HEK293 (cell line): Measurements from ENCODE around the gene KCNQ1.
A peak's percentile ranks its signal among the peaks of the same experiment; 100 is the strongest.

Experiments used
- CTCF ChIA-PET: fragments of 350-600 bp; formaldehyde crosslinking; extraction: SDS; loops from one replicate; lab custom pipeline; 2021; ENCODE audit warnings: antibody characterized with exemption; lab: Yijun Ruan, JAX
- POLR2A ChIA-PET: fragments of 300-600 bp; formaldehyde crosslinking; extraction: SDS; loops from one replicate; lab custom pipeline; 2020; ENCODE audit warnings: antibody characterized with exemption, inconsistent platforms; lab: Yijun Ruan, JAX
- H3K27ac ChIP-seq: fragments of 200-500 bp; sonication (Bioruptor generic); 2 replicates; pipeline ENCODE4 v1.5.1; 2014; ENCODE audit warnings: low read depth, low read length, control low read depth, inconsistent platforms; ENCODE audit errors: extremely low read depth
- H3K36me3 ChIP-seq, 2 experiments: fragments of 200-500 bp in 1 of 2; sonication (Bioruptor generic) in 1 of 2; 1 replicate in 1 of 2; 2 replicates in 1 of 2; pipeline ENCODE4 v1.5.1; 2014 to 2017; ENCODE audit warnings: inconsistent platforms in 2 of 2, low read length in 2 of 2; ENCODE audit not compliant: control insufficient read depth in 2 of 2, insufficient read depth in 1 of 2
- H3K4me1 ChIP-seq: fragments of 200-500 bp; sonication (Bioruptor generic); 2 replicates; pipeline ENCODE4 v1.5.1; 2014; ENCODE audit warnings: mild to moderate bottlenecking, low read length, inconsistent platforms; ENCODE audit not compliant: control insufficient read depth, insufficient read depth
- H3K4me3 ChIP-seq: 2 replicates; pipeline ENCODE4 v1.5.1; 2011; ENCODE audit warnings: low read depth, mild to moderate bottlenecking, control low read depth, low read length, moderate library complexity
- H3K9me3 ChIP-seq: fragments of 200-500 bp; sonication (Bioruptor generic); 2 replicates; pipeline ENCODE4 v1.5.1; 2014; ENCODE audit warnings: low read depth, low read length, inconsistent platforms; ENCODE audit not compliant: control insufficient read depth, insufficient read depth
- GLI2 ChIP-seq: fragments of 450-650 bp; formaldehyde crosslinking; IDR thresholded peaks from 2 replicates; pipeline ENCODE4; 2017; ENCODE audit warnings: missing biosample characterization, missing genetic modification characterization, low read depth, borderline replicate concordance
- GLIS2 ChIP-seq: fragments of 450-650 bp; formaldehyde crosslinking; IDR thresholded peaks from 2 replicates; pipeline ENCODE4 v1.5.1; 2016; ENCODE audit warnings: missing biosample characterization, missing genetic modification characterization
- HOXC10 ChIP-seq: sonication (generic); formaldehyde crosslinking; IDR thresholded peaks from 2 replicates; pipeline ENCODE4 v1.8.1; 2023; ENCODE audit warnings: mild to moderate bottlenecking, missing genetic modification reagents
- KLF10 ChIP-seq: fragments of 450-650 bp; IDR thresholded peaks from 2 replicates; pipeline ENCODE4 v1.5.1; 2018; ENCODE audit warnings: missing biosample characterization, mild to moderate bottlenecking, missing genetic modification characterization
- MEIS1 ChIP-seq: sonication (generic); formaldehyde crosslinking; IDR thresholded peaks from 2 replicates; pipeline ENCODE4 v1.8.1; 2022; ENCODE audit warnings: missing genetic modification reagents, mild to moderate bottlenecking, borderline replicate concordance
- MZF1 ChIP-seq: fragments of 450-650 bp; formaldehyde crosslinking; IDR thresholded peaks from 2 replicates; pipeline ENCODE4 v1.5.1; 2017; ENCODE audit warnings: missing biosample characterization, missing genetic modification characterization, borderline replicate concordance
- OVOL3 ChIP-seq: fragments of 450-650 bp; formaldehyde crosslinking; IDR thresholded peaks from 2 replicates; pipeline ENCODE4 v1.5.1; 2016; ENCODE audit warnings: missing biosample characterization, missing genetic modification characterization
- SCRT2 ChIP-seq: fragments of 450-650 bp; formaldehyde crosslinking; IDR thresholded peaks from 2 replicates; pipeline ENCODE4 v1.5.1; 2016; ENCODE audit warnings: missing biosample characterization, missing genetic modification characterization
- WT1 ChIP-seq: fragments of 450-650 bp; formaldehyde crosslinking; IDR thresholded peaks from 2 replicates; pipeline ENCODE4 v1.5.1; 2016; ENCODE audit warnings: missing biosample characterization, missing genetic modification characterization
- ZBTB20 ChIP-seq: fragments of 450-650 bp; formaldehyde crosslinking; IDR thresholded peaks from 2 replicates; pipeline ENCODE4 v1.5.1; 2016; ENCODE audit warnings: missing biosample characterization, missing genetic modification characterization
- ZBTB8A ChIP-seq: fragments of 450-650 bp; formaldehyde crosslinking; IDR thresholded peaks from 2 replicates; pipeline ENCODE4 v1.5.1; 2016; ENCODE audit warnings: missing biosample characterization, missing genetic modification characterization
- ZNF148 ChIP-seq: fragments of 450-650 bp; formaldehyde crosslinking; IDR thresholded peaks from 2 replicates; pipeline ENCODE4 v1.5.0; 2017; ENCODE audit warnings: missing biosample characterization, missing genetic modification characterization, borderline replicate concordance
- ZNF426 ChIP-seq: fragments of 450-650 bp; formaldehyde crosslinking; IDR thresholded peaks from 2 replicates; pipeline ENCODE4 v1.5.1; 2017; ENCODE audit warnings: missing biosample characterization, missing genetic modification characterization, mild to moderate bottlenecking, inconsistent platforms, moderate library complexity
- ZNF558 ChIP-seq: fragments of 450-650 bp; formaldehyde crosslinking; IDR thresholded peaks from 2 replicates; pipeline ENCODE4 v1.5.1; 2016; ENCODE audit warnings: missing biosample characterization, missing genetic modification characterization
- ZNF580 ChIP-seq: fragments of 450-650 bp; formaldehyde crosslinking; IDR thresholded peaks from 2 replicates; pipeline ENCODE4 v1.5.1; 2016; ENCODE audit warnings: missing biosample characterization, missing genetic modification characterization
- ZNF639 ChIP-seq: fragments of 450-650 bp; formaldehyde crosslinking; IDR thresholded peaks from 2 replicates; pipeline ENCODE4 v1.5.1; 2016; ENCODE audit warnings: missing biosample characterization, missing genetic modification characterization
- TF ChIP-seq, protein P1 (sequence below): fragments of 450-650 bp; formaldehyde crosslinking; conservative IDR thresholded peaks from 2 replicates; pipeline ENCODE4 v1.5.1; 2016; ENCODE audit warnings: low read depth, missing biosample characterization, missing genetic modification characterization

Gene KCNQ1

GRCh38 chr11:2673250-2673610 lies 228.4 kb downstream of the KCNQ1 start:
- CTCF ChIA-PET: interaction anchor here (0.6 kb wide), 1 partner anchor 36 kb away, joined by 3 read pairs; no protein-coding TSS in a partner anchor
- no peak overlapping the region for H3K27ac ChIP-seq
- no peaks in the 10 kb centered on the region for H3K4me1 ChIP-seq
- no peak overlapping the region for H3K4me3 ChIP-seq
- no peak for TF ChIP-seq GLIS2 (tag by site-specific recombination)
- TF ChIP-seq ZBTB8A: no peak
- TF ChIP-seq ZNF639: no peak
- TF ChIP-seq SCRT2: peak; percentile 53
- TF ChIP-seq, all 188 proteins: peak for 1
- no peaks in the 10 kb centered on the region for H3K9me3 ChIP-seq
- POLR2A ChIA-PET: no interaction called here
- peaks cover 0 to 48% of the 10 kb centered on the region in 2 experiments; a peak in 1 of 3 replicates for H3K36me3 ChIP-seq

GRCh38 chr11:2673871-2674471 lies 229.2 kb downstream of the KCNQ1 start:
- Histone ChIP-seq H3K4me3 (no peak overlapping the region), H3K9me3 (no peaks in the 10 kb centered on the region), H3K36me3 (peaks cover 0 to 41% of the 10 kb centered on the region in 2 experiments; a peak in 1 of 3 replicates), H3K27ac (no peak overlapping the region), H3K4me1 (0 out of 2 replicates have a peak, but pooled peaks cover 4% of the 10 kb centered on the region)
- ChIA-PET POLR2A (interaction anchor here (0.6 kb wide), 1 partner anchor 65 kb away, joined by 5 read pairs; no protein-coding TSS in a partner anchor), CTCF (no interaction called here)
- TF ChIP-seq MZF1 (tag by site-specific recombination) (no peak), HOXC10 (CRISPR knock-in tag) (no peak), ZBTB20 (tag by site-specific recombination) (no peak), KLF10 (tag by site-specific recombination) (no peak), ZNF148 (tag by site-specific recombination) (no peak), ZNF558 (tag by site-specific recombination) (no peak), GLI2 (no peak), ZNF580 (no peak), MEIS1 (CRISPR knock-in tag) (no peak), WT1 (tag by site-specific recombination) (no peak), OVOL3 (no peak), ZNF426 (tag by site-specific recombination) (no peak)
- TF ChIP-seq, protein P1, sequence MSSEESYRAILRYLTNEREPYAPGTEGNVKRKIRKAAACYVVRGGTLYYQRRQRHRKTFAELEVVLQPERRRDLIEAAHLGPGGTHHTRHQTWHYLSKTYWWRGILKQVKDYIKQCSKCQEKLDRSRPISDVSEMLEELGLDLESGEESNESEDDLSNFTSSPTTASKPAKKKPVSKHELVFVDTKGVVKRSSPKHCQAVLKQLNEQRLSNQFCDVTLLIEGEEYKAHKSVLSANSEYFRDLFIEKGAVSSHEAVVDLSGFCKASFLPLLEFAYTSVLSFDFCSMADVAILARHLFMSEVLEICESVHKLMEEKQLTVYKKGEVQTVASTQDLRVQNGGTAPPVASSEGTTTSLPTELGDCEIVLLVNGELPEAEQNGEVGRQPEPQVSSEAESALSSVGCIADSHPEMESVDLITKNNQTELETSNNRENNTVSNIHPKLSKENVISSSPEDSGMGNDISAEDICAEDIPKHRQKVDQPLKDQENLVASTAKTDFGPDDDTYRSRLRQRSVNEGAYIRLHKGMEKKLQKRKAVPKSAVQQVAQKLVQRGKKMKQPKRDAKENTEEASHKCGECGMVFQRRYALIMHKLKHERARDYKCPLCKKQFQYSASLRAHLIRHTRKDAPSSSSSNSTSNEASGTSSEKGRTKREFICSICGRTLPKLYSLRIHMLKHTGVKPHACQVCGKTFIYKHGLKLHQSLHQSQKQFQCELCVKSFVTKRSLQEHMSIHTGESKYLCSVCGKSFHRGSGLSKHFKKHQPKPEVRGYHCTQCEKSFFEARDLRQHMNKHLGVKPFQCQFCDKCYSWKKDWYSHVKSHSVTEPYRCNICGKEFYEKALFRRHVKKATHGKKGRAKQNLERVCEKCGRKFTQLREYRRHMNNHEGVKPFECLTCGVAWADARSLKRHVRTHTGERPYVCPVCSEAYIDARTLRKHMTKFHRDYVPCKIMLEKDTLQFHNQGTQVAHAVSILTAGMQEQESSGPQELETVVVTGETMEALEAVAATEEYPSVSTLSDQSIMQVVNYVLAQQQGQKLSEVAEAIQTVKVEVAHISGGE (tag by site-specific recombination): no peak
